Fibroblast of the aortic adventitia (primary cell): ENCODE measurements around the gene CAMK1D. TPM values are rescaled to one million over a fixed set of nuclear protein-coding genes. Genes with fewer than 3 reads are reported as not detected.

ENCODE experiments used
- DNase-seq: peaks from one replicate; pipeline ENCODE4 v3.0.0-alpha.2; 2010; ENCODE audit warnings: low read depth
- H3K4me3 ChIP-seq: 2 replicates; pipeline ENCODE4 v1.5.1; 2011; ENCODE audit warnings: low read depth, mild to moderate bottlenecking, control low read depth, low read length, moderate library complexity
- total RNA-seq: library from RNA; depleted of rRNA; stranded (reverse); fragments of >200 nt; gene quantifications from 2 replicates; pipeline ENCODE4 v1.2.3, GENCODE V29; 2012; ENCODE audit warnings: low replicate concordance
- TF ChIP-seq, protein P1 (sequence below): IDR thresholded peaks from 2 replicates; pipeline ENCODE4 v1.5.1; 2011; ENCODE audit warnings: mild to moderate bottlenecking, low read length, control low read depth, inconsistent platforms; ENCODE audit not compliant: insufficient read depth

The CAMK1D gene
- total RNA-seq, 1 donor = 9.8 TPM

DNA sequence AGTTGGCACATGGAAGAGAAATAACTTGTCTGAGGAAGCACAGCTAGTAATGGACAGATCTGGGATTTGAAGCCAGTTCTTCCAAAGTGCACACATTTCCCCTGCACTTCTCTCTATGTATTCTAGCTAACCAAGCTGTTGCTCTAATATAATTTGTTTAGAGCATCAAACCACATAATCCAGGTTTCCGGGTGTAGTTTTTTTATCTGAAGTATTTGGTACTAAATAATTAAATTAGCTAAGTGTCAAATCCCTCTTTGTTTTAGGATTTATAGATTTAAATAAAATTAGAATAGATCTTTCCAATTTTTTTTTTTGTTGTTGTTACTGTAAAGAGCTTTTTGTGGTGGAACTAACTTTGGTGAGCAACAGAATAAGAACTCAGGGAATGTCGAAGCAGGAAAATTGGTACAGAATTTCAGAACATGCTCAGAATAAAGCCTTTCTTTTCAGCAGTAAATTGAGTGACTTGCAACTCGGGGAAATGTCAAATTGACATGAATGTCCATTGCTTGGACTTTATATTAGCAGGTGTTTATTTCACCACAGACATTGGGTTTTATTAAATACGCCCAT lies 33.7 kb downstream of the CAMK1D start:
- TF ChIP-seq, protein P1, sequence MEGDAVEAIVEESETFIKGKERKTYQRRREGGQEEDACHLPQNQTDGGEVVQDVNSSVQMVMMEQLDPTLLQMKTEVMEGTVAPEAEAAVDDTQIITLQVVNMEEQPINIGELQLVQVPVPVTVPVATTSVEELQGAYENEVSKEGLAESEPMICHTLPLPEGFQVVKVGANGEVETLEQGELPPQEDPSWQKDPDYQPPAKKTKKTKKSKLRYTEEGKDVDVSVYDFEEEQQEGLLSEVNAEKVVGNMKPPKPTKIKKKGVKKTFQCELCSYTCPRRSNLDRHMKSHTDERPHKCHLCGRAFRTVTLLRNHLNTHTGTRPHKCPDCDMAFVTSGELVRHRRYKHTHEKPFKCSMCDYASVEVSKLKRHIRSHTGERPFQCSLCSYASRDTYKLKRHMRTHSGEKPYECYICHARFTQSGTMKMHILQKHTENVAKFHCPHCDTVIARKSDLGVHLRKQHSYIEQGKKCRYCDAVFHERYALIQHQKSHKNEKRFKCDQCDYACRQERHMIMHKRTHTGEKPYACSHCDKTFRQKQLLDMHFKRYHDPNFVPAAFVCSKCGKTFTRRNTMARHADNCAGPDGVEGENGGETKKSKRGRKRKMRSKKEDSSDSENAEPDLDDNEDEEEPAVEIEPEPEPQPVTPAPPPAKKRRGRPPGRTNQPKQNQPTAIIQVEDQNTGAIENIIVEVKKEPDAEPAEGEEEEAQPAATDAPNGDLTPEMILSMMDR = no peak
- no peak overlapping the region for H3K4me3 ChIP-seq
- DNase-seq = peak; percentile 10

DNA sequence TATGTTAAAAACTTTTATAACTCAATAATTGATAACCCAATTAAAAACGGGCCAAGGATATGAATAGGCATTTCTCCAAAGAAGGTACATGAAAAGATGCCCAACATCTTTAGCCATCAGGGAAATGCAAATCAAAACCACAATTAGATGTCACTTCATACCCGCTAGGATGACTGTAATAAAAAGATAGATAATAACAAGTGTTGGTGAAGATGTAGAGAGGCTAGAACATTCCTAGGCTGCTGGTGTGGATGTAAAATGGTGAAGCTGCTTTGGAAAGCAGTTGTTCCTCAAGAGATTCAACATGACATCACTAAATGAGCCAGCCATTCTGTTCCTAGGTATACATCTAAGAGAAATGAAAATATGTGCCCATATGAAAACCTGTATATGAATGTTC lies 35.6 kb downstream of the CAMK1D start:
- no peak for DNase-seq
- H3K4me3 ChIP-seq = no peak overlapping the region
- TF ChIP-seq, protein P1 = no peak

DNA sequence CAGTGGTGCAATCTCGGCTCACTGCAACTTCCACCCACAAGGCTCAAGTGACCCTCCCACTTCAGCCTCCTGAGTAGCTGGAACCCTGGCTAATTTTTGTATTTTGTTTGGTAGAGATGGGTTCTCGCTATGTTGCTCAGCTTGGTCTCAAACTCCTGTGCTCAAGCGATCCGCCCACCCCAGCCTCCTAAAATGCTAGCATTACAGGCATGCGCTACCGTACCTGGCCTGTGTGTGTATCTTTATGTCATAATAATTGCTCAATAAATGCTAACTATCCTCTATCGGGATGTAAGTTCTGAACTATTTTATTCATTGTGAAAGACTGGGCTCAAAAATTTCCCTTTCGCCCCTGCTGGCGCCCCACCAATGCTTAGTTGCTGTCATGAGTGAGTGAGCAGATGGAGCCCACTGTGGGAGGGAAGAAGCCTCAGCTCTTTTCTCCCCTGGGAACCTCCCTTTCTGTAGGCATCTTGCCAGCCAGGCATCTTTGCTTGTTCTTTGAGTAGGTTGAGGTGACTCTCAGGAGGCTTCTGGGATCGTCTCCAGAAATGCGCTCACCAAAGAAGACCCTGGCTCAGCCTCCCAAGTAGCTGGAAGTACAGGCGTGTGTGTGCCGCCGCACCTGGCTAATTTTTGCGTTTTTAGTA lies 38.3 kb downstream of the CAMK1D start:
- DNase-seq = no peak
- TF ChIP-seq, protein P1 = no peak
- no peak overlapping the region for H3K4me3 ChIP-seq

DNA sequence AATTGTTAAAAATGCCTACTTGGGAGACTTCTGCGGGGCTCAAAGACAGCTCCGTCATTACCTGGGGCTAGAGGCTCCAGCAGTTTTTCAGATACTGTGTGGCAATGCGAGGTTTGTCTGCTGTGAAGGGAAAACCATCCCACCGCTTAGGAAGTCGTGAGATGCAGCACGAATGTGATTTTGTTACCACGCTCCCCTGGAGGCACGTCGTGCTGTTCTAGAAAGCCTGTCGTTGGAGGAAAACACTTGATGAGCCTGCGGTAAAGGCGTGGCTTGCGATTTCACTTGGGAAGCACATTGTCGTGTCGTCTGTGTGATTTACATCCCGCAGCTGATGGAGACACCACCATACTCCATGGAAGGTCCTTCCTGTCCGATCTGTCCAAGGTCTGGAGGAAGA lies 39.3 kb downstream of the CAMK1D start:
- H3K4me3 ChIP-seq = no peak overlapping the region
- TF ChIP-seq, protein P1 = no peak
- DNase-seq = no peak

DNA sequence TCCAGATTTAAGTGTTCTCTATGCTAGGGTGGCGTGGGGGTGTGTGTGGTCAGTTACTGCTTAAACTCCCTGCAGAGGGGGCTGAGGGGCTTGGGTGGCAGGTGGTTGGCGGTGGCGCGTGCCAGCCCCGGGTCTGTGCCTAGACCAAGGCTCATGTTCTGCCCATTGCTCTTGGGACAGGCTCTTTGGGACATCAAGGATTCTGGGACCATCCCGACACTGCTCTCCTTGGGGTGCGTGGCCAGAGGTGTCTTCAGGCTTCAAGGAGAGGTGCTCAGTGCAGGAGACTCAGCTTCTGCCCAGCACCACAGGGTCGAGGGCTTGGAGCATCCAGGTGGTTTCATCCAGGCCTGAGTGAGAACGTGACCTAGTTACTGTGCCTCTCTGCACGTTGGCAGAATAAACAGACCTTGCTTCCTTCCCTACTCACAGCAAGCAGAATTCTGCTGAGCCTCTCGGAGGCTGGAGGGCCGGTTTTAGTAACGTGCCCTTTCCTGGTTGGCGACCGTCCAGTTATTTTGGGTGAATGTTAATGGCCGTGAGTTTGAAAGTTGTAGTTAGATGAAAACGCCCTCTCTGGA lies 39.9 kb downstream of the CAMK1D start:
- H3K4me3 ChIP-seq = no peak overlapping the region
- TF ChIP-seq, protein P1 = no peak
- no peak for DNase-seq

DNA sequence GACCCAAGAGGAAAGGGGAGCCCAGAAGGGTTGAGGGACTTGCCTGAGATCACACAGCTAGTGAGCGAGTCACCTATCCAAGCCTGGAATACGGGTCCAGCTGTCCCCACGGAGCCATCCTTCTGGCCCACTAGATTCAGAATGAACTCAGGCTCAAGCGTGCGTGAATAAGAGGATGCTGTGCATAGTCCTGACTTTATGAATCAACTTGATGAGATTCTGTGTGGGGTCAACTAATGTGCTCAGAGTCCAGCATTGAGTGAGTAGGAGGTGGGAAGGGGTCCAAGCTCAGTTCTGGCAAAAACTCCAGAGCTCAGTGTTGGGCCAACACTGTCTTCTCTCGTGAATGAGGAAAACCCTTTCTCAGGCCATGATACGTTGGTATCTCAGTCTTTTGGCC lies 41.4 kb downstream of the CAMK1D start:
- no peak overlapping the region for H3K4me3 ChIP-seq
- DNase-seq = peak; percentile 70
- TF ChIP-seq, protein P1 = no peak
